ENCODE measurements around the gene MYCBP2.

The MYCBP2 gene

GRCh38 chr13:77000475-77000874 is 326.4 kb downstream of the MYCBP2 start:
- no peak for DNase-seq (ENCODE audit: low read depth in 2 of 2)
